ENCODE results near the gene TMUB2. TPM values are rescaled to one million over a fixed set of nuclear protein-coding genes. Genes with fewer than 3 reads are reported as not detected.
A peak's percentile ranks its signal among the peaks of the same experiment; 100 is the strongest.

The TMUB2 gene
- polyA plus RNA-seq, 1 of the 3 experiments (the other 2 are of a cell fraction): 49.5 TPM

DNA sequence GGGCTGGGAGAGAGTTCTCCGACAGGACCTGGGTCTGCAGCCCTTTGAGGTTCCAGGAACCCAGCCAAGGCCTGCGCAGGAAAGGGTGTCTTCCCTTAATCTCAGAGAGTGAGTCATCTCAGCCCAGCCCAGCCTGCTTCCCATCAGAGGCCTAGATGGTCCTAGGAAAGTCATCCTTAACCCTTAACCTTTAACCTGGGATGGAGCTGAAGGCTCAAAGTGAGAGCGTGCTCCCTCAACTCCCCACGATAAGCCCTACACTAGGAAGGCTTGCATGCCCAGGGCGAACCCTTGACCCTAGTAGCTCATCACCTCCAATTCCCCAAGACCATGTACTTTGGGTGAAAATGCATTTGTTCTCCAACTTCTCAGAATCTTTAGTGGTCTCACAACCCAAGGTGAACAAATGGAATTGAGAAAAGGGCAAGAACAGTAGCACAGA is 17.7 kb downstream of the TMUB2 start:
- no peak for DNase-seq
- 58% methylated on average over 5 of the region's 5 CpGs for WGBS (ENCODE audit: low lambda C conversion rate)
- peaks cover 42% of the 10 kb centered on the region for H3F3A ChIP-seq (replicated peaks; ENCODE audit: insufficient read depth)
- H3K27ac ChIP-seq (ENCODE audit: low read depth in 2 of 2, low read length in 1 of 2): peak overlapping the region in 1 of 2 experiments; percentile 23; a peak in 2 of 4 replicates
- peaks cover 12% of the 10 kb centered on the region in 2 experiments for H3K4me1 ChIP-seq (ENCODE audit: control insufficient read depth in 1 of 2, insufficient read depth in 2 of 2, low read depth in 1 of 2, low read length in 1 of 2)
- no peaks in the 10 kb centered on the region for H3K9me3 ChIP-seq
- no peaks in the 10 kb centered on the region for H3K9me2 ChIP-seq
- H3K27me3 ChIP-seq (ENCODE audit: insufficient read depth): no peaks in the 10 kb centered on the region
- ChIA-PET POLR2A (interaction anchor here (1.0 to 2.6 kb wide), 3 partner anchors 13 to 17 kb away, joined by 3 to 9 read pairs (median 4); no protein-coding TSS in a partner anchor), CTCF (interaction anchor here (1.0 to 6.6 kb wide), 12 partner anchors 8 to 166 kb away, joined by 3 to 61 read pairs (median 5); partner anchors contain the start of genes GRN and UBTF)
- no peaks in the 10 kb centered on the region for H3K79me2 ChIP-seq (ENCODE audit: insufficient read depth)
- no peaks in the 10 kb centered on the region; the same call in 1 of the 2 replicates for H4K20me1 ChIP-seq (ENCODE audit: insufficient read depth)
- no peak overlapping the region for H3K4me3 ChIP-seq (ENCODE audit: low read depth in 2 of 2, low read length in 1 of 2)
- no peak overlapping the region for H2AFZ ChIP-seq (ENCODE audit: low read depth)
- peak overlapping the region; percentile 4; the same call in 1 of the 2 replicates for H3K4me2 ChIP-seq
- H3K36me3 ChIP-seq (replicated peaks in 1 of 2; ENCODE audit: control insufficient read depth in 1 of 2, insufficient read depth in 2 of 2, low read length in 1 of 2): peaks cover 18 to 26% of the 10 kb centered on the region in 2 experiments
- H3K9ac ChIP-seq: no peak overlapping the region
- no peak for TF ChIP-seq YY1 (IDR thresholded peaks at IDR 0.05; ENCODE audit: low read depth)
- peak; percentile 25; the same call in 1 of the 2 replicates for TF ChIP-seq NFIC (IDR thresholded peaks at IDR 0.05; ENCODE audit: borderline replicate concordance)
- no peak for TF ChIP-seq TEAD4 (IDR thresholded peaks at IDR 0.05; ENCODE audit: borderline replicate concordance, insufficient read depth)
- TF ChIP-seq, protein P1, sequence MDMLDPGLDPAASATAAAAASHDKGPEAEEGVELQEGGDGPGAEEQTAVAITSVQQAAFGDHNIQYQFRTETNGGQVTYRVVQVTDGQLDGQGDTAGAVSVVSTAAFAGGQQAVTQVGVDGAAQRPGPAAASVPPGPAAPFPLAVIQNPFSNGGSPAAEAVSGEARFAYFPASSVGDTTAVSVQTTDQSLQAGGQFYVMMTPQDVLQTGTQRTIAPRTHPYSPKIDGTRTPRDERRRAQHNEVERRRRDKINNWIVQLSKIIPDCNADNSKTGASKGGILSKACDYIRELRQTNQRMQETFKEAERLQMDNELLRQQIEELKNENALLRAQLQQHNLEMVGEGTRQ (IDR thresholded peaks at IDR 0.05; ENCODE audit: borderline replicate concordance, low read depth, low read length): no peak
- TF ChIP-seq TCF12 (IDR thresholded peaks at IDR 0.05): peak; percentile 48; the same call in 1 of the 2 replicates
- TF ChIP-seq, protein P2, sequence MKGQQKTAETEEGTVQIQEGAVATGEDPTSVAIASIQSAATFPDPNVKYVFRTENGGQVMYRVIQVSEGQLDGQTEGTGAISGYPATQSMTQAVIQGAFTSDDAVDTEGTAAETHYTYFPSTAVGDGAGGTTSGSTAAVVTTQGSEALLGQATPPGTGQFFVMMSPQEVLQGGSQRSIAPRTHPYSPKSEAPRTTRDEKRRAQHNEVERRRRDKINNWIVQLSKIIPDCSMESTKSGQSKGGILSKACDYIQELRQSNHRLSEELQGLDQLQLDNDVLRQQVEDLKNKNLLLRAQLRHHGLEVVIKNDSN (IDR thresholded peaks at IDR 0.05; ENCODE audit: borderline replicate concordance, low read depth): no peak
- no peak for TF ChIP-seq RAD21 (IDR thresholded peaks at IDR 0.05; ENCODE audit: low read length)
- TF ChIP-seq, protein P3, sequence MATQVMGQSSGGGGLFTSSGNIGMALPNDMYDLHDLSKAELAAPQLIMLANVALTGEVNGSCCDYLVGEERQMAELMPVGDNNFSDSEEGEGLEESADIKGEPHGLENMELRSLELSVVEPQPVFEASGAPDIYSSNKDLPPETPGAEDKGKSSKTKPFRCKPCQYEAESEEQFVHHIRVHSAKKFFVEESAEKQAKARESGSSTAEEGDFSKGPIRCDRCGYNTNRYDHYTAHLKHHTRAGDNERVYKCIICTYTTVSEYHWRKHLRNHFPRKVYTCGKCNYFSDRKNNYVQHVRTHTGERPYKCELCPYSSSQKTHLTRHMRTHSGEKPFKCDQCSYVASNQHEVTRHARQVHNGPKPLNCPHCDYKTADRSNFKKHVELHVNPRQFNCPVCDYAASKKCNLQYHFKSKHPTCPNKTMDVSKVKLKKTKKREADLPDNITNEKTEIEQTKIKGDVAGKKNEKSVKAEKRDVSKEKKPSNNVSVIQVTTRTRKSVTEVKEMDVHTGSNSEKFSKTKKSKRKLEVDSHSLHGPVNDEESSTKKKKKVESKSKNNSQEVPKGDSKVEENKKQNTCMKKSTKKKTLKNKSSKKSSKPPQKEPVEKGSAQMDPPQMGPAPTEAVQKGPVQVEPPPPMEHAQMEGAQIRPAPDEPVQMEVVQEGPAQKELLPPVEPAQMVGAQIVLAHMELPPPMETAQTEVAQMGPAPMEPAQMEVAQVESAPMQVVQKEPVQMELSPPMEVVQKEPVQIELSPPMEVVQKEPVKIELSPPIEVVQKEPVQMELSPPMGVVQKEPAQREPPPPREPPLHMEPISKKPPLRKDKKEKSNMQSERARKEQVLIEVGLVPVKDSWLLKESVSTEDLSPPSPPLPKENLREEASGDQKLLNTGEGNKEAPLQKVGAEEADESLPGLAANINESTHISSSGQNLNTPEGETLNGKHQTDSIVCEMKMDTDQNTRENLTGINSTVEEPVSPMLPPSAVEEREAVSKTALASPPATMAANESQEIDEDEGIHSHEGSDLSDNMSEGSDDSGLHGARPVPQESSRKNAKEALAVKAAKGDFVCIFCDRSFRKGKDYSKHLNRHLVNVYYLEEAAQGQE (IDR thresholded peaks at IDR 0.05; ENCODE audit: low read depth, low read length): no peak
- TF ChIP-seq, protein P4, sequence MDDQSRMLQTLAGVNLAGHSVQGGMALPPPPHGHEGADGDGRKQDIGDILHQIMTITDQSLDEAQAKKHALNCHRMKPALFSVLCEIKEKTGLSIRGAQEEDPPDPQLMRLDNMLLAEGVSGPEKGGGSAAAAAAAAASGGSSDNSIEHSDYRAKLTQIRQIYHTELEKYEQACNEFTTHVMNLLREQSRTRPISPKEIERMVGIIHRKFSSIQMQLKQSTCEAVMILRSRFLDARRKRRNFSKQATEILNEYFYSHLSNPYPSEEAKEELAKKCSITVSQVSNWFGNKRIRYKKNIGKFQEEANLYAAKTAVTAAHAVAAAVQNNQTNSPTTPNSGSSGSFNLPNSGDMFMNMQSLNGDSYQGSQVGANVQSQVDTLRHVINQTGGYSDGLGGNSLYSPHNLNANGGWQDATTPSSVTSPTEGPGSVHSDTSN (IDR thresholded peaks at IDR 0.05): 0 out of 2 replicates have a peak, but pooled peaks have one; percentile 17
- TF ChIP-seq FOXJ3 (CRISPR knock-in tag; IDR thresholded peaks at IDR 0.05): no peak
- no peak for TF ChIP-seq RXRA (IDR thresholded peaks at IDR 0.05; ENCODE audit: borderline replicate concordance, low read depth)
- TF ChIP-seq NRF1 (IDR thresholded peaks at IDR 0.05; ENCODE audit: low read depth, low read length): peak; percentile 23; the same call in 1 of the 2 replicates
- TF ChIP-seq MXI1 (IDR thresholded peaks at IDR 0.05; ENCODE audit: low read depth, low read length): no peak
- TF ChIP-seq JUND (IDR thresholded peaks at IDR 0.05): peak; percentile 53; the same call in 1 of the 2 replicates
- TF ChIP-seq, protein P5, sequence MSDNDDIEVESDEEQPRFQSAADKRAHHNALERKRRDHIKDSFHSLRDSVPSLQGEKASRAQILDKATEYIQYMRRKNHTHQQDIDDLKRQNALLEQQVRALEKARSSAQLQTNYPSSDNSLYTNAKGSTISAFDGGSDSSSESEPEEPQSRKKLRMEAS (IDR thresholded peaks at IDR 0.05; ENCODE audit: low read depth): no peak
- TF ChIP-seq, protein P6, sequence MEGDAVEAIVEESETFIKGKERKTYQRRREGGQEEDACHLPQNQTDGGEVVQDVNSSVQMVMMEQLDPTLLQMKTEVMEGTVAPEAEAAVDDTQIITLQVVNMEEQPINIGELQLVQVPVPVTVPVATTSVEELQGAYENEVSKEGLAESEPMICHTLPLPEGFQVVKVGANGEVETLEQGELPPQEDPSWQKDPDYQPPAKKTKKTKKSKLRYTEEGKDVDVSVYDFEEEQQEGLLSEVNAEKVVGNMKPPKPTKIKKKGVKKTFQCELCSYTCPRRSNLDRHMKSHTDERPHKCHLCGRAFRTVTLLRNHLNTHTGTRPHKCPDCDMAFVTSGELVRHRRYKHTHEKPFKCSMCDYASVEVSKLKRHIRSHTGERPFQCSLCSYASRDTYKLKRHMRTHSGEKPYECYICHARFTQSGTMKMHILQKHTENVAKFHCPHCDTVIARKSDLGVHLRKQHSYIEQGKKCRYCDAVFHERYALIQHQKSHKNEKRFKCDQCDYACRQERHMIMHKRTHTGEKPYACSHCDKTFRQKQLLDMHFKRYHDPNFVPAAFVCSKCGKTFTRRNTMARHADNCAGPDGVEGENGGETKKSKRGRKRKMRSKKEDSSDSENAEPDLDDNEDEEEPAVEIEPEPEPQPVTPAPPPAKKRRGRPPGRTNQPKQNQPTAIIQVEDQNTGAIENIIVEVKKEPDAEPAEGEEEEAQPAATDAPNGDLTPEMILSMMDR (IDR thresholded peaks at IDR 0.05): no peak
- TF ChIP-seq EP300 (IDR thresholded peaks at IDR 0.05; ENCODE audit: borderline replicate concordance in 1 of 2, low read depth in 1 of 2, low read length in 1 of 2): no peak
- TF ChIP-seq SIN3A (IDR thresholded peaks at IDR 0.05; ENCODE audit: borderline replicate concordance, low read depth, low read length): no peak
- no peak for TF ChIP-seq RFX5 (IDR thresholded peaks at IDR 0.05; ENCODE audit: low read length)
- TF ChIP-seq TAF1 (IDR thresholded peaks at IDR 0.05; ENCODE audit: borderline replicate concordance, low read depth, low read length): no peak
- TF ChIP-seq POLR2AphosphoS5 (IDR thresholded peaks at IDR 0.05; ENCODE audit: low read depth, low read length): peak; percentile 14; the same call in 1 of the 2 replicates
- TF ChIP-seq, protein P7, sequence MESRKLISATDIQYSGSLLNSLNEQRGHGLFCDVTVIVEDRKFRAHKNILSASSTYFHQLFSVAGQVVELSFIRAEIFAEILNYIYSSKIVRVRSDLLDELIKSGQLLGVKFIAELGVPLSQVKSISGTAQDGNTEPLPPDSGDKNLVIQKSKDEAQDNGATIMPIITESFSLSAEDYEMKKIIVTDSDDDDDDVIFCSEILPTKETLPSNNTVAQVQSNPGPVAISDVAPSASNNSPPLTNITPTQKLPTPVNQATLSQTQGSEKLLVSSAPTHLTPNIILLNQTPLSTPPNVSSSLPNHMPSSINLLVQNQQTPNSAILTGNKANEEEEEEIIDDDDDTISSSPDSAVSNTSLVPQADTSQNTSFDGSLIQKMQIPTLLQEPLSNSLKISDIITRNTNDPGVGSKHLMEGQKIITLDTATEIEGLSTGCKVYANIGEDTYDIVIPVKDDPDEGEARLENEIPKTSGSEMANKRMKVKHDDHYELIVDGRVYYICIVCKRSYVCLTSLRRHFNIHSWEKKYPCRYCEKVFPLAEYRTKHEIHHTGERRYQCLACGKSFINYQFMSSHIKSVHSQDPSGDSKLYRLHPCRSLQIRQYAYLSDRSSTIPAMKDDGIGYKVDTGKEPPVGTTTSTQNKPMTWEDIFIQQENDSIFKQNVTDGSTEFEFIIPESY (IDR thresholded peaks at IDR 0.05; ENCODE audit: borderline replicate concordance, low read depth): no peak
- no peak for TF ChIP-seq ELF1 (IDR thresholded peaks at IDR 0.05)
